SK-N-SH (cell line): ENCODE measurements around the gene EVC2. TPM values are rescaled to one million over a fixed set of nuclear protein-coding genes. Genes with fewer than 3 reads are reported as not detected.

Experiments
- CTCF ChIA-PET: fragments of 300-600, 350-600 bp; formaldehyde crosslinking; extraction: SDS; loops from one replicate; lab custom pipeline; 2021; lab: Yijun Ruan, JAX
- POLR2A ChIA-PET: fragments of 350-600 bp; sonication (Branson Sonifier 250); formaldehyde crosslinking; extraction: SDS; loops from one replicate; lab custom pipeline; 2020; ENCODE audit warnings: antibody characterized with exemption, inconsistent platforms; lab: Yijun Ruan, JAX
- DNase-seq: peaks from one replicate; pipeline ENCODE4 v3.0.0; 2012
- H2AFZ ChIP-seq: fragments of 200-600 bp; sonication (generic); 2 replicates; pipeline ENCODE4 v1.8.1; 2016; ENCODE audit warnings: antibody characterized with exemption, mild to moderate bottlenecking, low read depth
- H3F3A ChIP-seq: fragments of 200-600 bp; sonication (generic); replicated peaks from 2 replicates; pipeline ENCODE3; 2016; ENCODE audit warnings: antibody characterized with exemption, mild to moderate bottlenecking; ENCODE audit not compliant: insufficient read depth
- H3K27ac ChIP-seq, 2 experiments: fragments of 200-500 bp in 1 of 2; fragments of 200-600 bp in 1 of 2; sonication (Bioruptor generic) in 1 of 2; sonication (generic), shearing (Covaris generic) in 1 of 2; 2 replicates each; pipeline versions ENCODE4 v1.5.1 to v1.6.1; 2014 to 2016; ENCODE audit warnings: low read depth in 2 of 2, inconsistent platforms in 1 of 2, low read length in 1 of 2, mild to moderate bottlenecking in 1 of 2, mixed read lengths in 1 of 2
- H3K27me3 ChIP-seq: fragments of 200-600 bp; sonication (generic), shearing (Covaris generic); 2 replicates; pipeline ENCODE4 v1.6.1; 2016; ENCODE audit warnings: mixed run types; ENCODE audit not compliant: insufficient read depth
- H3K36me3 ChIP-seq, 2 experiments: fragments of 200-500 bp in 1 of 2; fragments of 200-600 bp in 1 of 2; sonication (Bioruptor generic) in 1 of 2; sonication (generic) in 1 of 2; replicated peaks in 1 of 2; 2 replicates each; pipeline versions ENCODE3 to v1.5.1; 2014 to 2016; ENCODE audit warnings: low read length in 1 of 2, mild to moderate bottlenecking in 1 of 2; ENCODE audit not compliant: insufficient read depth in 2 of 2, control insufficient read depth in 1 of 2
- H3K4me1 ChIP-seq, 2 experiments: fragments of 200-500 bp in 1 of 2; fragments of 200-600 bp in 1 of 2; sonication (Bioruptor generic) in 1 of 2; sonication (generic), shearing (Covaris generic) in 1 of 2; 2 replicates each; pipeline versions ENCODE4 v1.5.1 to v1.6.1; 2014 to 2016; ENCODE audit warnings: low read depth in 1 of 2, low read length in 1 of 2, mixed run types in 1 of 2; ENCODE audit not compliant: insufficient read depth in 2 of 2, control insufficient read depth in 1 of 2
- H3K4me2 ChIP-seq: fragments of 200-600 bp; sonication (generic), shearing (Covaris generic); 2 replicates; pipeline ENCODE4 v1.6.1; 2017; ENCODE audit warnings: mixed run types
- H3K4me3 ChIP-seq, 2 experiments: fragments of 200-500 bp in 1 of 2; fragments of 200-600 bp in 1 of 2; sonication (Bioruptor generic) in 1 of 2; sonication (generic), shearing (Covaris generic) in 1 of 2; 2 replicates each; pipeline versions ENCODE4 v1.5.1 to v1.8.1; 2014 to 2016; ENCODE audit warnings: low read depth in 2 of 2, inconsistent platforms in 1 of 2, low read length in 1 of 2, mild to moderate bottlenecking in 1 of 2, mixed read lengths in 1 of 2, moderate library complexity in 1 of 2
- H3K79me2 ChIP-seq: fragments of 200-600 bp; sonication (generic); 2 replicates; pipeline ENCODE4 v1.8.1; 2017; ENCODE audit warnings: mild to moderate bottlenecking; ENCODE audit not compliant: insufficient read depth
- H3K9ac ChIP-seq: fragments of 200-600 bp; sonication (generic); 2 replicates; pipeline ENCODE4 v1.6.1; 2017; ENCODE audit warnings: mixed run types
- H3K9me2 ChIP-seq: fragments of 200-600 bp; sonication (generic); 2 replicates; pipeline ENCODE4 v1.6.1; 2017; ENCODE audit warnings: mixed run types
- H3K9me3 ChIP-seq: fragments of 200-600 bp; sonication (generic); 2 replicates; pipeline ENCODE4 v1.6.1; 2017; ENCODE audit warnings: mixed run types, mild to moderate bottlenecking, moderate library complexity
- H4K20me1 ChIP-seq: fragments of 200-600 bp; sonication (generic); 2 replicates; pipeline ENCODE4 v1.6.1; 2017; ENCODE audit warnings: mild to moderate bottlenecking, mixed run types; ENCODE audit not compliant: insufficient read depth
- CHD2 ChIP-seq: fragments of 150-350 bp; IDR thresholded peaks from 2 replicates; pipeline ENCODE4 v1.6.1; 2018; ENCODE audit warnings: low read length; ENCODE audit not compliant: partially characterized antibody
- CTCF ChIP-seq: fragments of 200-600 bp; sonication (generic); IDR thresholded peaks from 2 replicates; pipeline ENCODE4 v1.6.1; 2017; ENCODE audit warnings: antibody characterized with exemption, mild to moderate bottlenecking, moderate library complexity
- ELF1 ChIP-seq: IDR thresholded peaks from 2 replicates; pipeline ENCODE4 v1.4.0; 2012
- EP300 ChIP-seq, 2 experiments: IDR thresholded peaks; 2 replicates each; pipeline versions ENCODE4 v1.4.0 to v1.6.1; 2012; ENCODE audit warnings: borderline replicate concordance in 1 of 2, low read depth in 1 of 2, low read length in 1 of 2
- EZH2phosphoT487 ChIP-seq: fragments of 200-600 bp; sonication (generic); IDR thresholded peaks from 2 replicates; pipeline ENCODE4 v1.6.1; 2017; ENCODE audit warnings: low read depth, mixed run types, mild to moderate bottlenecking, antibody characterized with exemption, moderate library complexity, borderline replicate concordance
- FOSL2 ChIP-seq: IDR thresholded peaks from 2 replicates; pipeline ENCODE4 v1.4.0; 2012; ENCODE audit warnings: low read depth, mild to moderate bottlenecking, moderate library complexity, borderline replicate concordance
- FOXJ3 ChIP-seq: sonication (generic); formaldehyde crosslinking; IDR thresholded peaks from 2 replicates; pipeline ENCODE4 v1.5.1; 2020; ENCODE audit warnings: mild to moderate bottlenecking, missing genetic modification reagents
- GATA2 ChIP-seq: sonication (generic); formaldehyde crosslinking; IDR thresholded peaks from 2 replicates; pipeline ENCODE4 v1.5.0; 2020; ENCODE audit warnings: mild to moderate bottlenecking, missing genetic modification reagents
- MXI1 ChIP-seq: IDR thresholded peaks from 2 replicates; pipeline ENCODE4 v1.6.1; 2012; ENCODE audit warnings: mild to moderate bottlenecking, low read depth, low read length, improper control_type of control experiment
- NRF1 ChIP-seq: IDR thresholded peaks from 2 replicates; pipeline ENCODE4 v1.6.1; 2012; ENCODE audit warnings: low read depth, mild to moderate bottlenecking, low read length
- RAD21 ChIP-seq: IDR thresholded peaks from 2 replicates; pipeline ENCODE4 v1.6.1; 2012; ENCODE audit warnings: mild to moderate bottlenecking, low read length
- RXRA ChIP-seq: IDR thresholded peaks from 2 replicates; pipeline ENCODE4 v1.4.0; 2012; ENCODE audit warnings: low read depth, mild to moderate bottlenecking, borderline replicate concordance
- SIN3A ChIP-seq: IDR thresholded peaks from 2 replicates; pipeline ENCODE4 v1.6.1; 2012; ENCODE audit warnings: low read depth, mild to moderate bottlenecking, low read length, moderate library complexity, borderline replicate concordance
- SMC3 ChIP-seq: IDR thresholded peaks from 2 replicates; pipeline ENCODE4 v1.6.1; 2012; ENCODE audit warnings: low read depth, low read length, improper control_type of control experiment
- TEAD4 ChIP-seq: IDR thresholded peaks from 2 replicates; pipeline ENCODE4 v1.4.0; 2012; ENCODE audit warnings: mild to moderate bottlenecking, borderline replicate concordance; ENCODE audit not compliant: insufficient read depth
- USF2 ChIP-seq: fragments of 150-350 bp; IDR thresholded peaks from 2 replicates; pipeline ENCODE4 v1.6.1; 2017; ENCODE audit warnings: antibody characterized with exemption, low read length, low read depth, borderline replicate concordance
- YY1 ChIP-seq: IDR thresholded peaks from 2 replicates; pipeline ENCODE4 v1.4.0; 2012; ENCODE audit warnings: low read depth, mild to moderate bottlenecking
- WGBS: methylation state at CpG from one replicate; pipeline ENCODE4 v1.1.6; 2017; ENCODE audit warnings: low lambda C conversion rate; 5-methylcytosine and 5-hydroxymethylcytosine counted together
- polyA plus RNA-seq, 3 experiments: library from polyadenylated mRNA; depleted of rRNA; stranded (reverse); fragments of >200 nt; gene quantifications; 2 replicates each; pipeline ENCODE4 v1.2.3, GENCODE V29; 2012
- TF ChIP-seq, protein P1 (sequence below): IDR thresholded peaks from 2 replicates; pipeline ENCODE4 v1.4.0; 2012; ENCODE audit warnings: low read depth
- TF ChIP-seq, protein P2 (sequence below): IDR thresholded peaks from 2 replicates; pipeline ENCODE4; 2012
- TF ChIP-seq, protein P3 (sequence below): IDR thresholded peaks from 2 replicates; pipeline ENCODE4 v1.6.1; 2012; ENCODE audit warnings: mild to moderate bottlenecking, low read depth, low read length, moderate library complexity

Gene EVC2
- polyA plus RNA-seq, 1 of the 3 experiments (the other 2 are of a cell fraction) = not detected

GRCh38 chr4:5666741-5667140, 41.6 kb downstream of the EVC2 start:
- Histone ChIP-seq H3K9me3 (no peaks in the 10 kb centered on the region), H3K4me3 (no peak overlapping the region), H4K20me1 (no peaks in the 10 kb centered on the region), H3K27me3 (no peaks in the 10 kb centered on the region), H3K79me2 (no peaks in the 10 kb centered on the region), H3K36me3 (no peaks in the 10 kb centered on the region), H3F3A (no peaks in the 10 kb centered on the region), H2AFZ (no peak overlapping the region), H3K4me1 (no peaks in the 10 kb centered on the region), H3K4me2 (no peak overlapping the region), H3K9ac (no peak overlapping the region), H3K27ac (no peak overlapping the region), H3K9me2 (no peaks in the 10 kb centered on the region)
- no peak for DNase-seq
- CTCF ChIA-PET = no interaction called here
- WGBS = 3% methylated on average over 1 of the region's 1 CpG
- TF ChIP-seq SMC3 (no peak), NRF1 (no peak)
- POLR2A ChIA-PET = no interaction called here

DNA sequence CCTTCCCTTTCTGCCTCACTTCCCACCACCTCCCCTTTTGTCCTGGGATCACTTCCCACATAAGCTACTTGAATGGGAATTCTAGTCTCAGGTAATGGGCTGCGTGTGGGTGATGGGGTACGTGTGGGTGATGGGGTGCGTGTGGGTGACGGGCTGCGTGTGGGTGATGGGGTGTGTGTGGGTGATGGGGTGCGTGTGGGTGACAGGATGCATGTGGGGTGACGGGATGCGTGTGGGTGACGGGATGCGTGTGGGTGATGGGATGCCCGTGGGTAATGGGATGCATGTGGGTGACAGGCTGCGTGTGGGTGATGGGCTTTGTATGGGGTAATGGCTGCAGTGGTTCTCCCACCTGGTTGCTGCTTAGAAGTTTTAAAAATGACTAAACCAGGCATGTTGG, 43.6 kb downstream of the EVC2 start:
- H2AFZ ChIP-seq = no peak overlapping the region
- H3K4me2 ChIP-seq = no peak overlapping the region
- H3K27me3 ChIP-seq = no peaks in the 10 kb centered on the region
- DNase-seq = no peak
- no peak overlapping the region for H3K4me3 ChIP-seq
- no peaks in the 10 kb centered on the region; a peak in 1 of 4 replicates for H3K4me1 ChIP-seq
- CTCF ChIA-PET = no interaction called here
- 68% methylated on average over 12 of the region's 12 CpGs for WGBS
- no peaks in the 10 kb centered on the region for H3K9me2 ChIP-seq
- TF ChIP-seq EP300 (IDR thresholded peaks at IDR 0.05; ENCODE audit: borderline replicate concordance in 1 of 2, low read depth in 1 of 2, low read length in 1 of 2) = no peak
- no peak for TF ChIP-seq ELF1
- TF ChIP-seq, protein P1, sequence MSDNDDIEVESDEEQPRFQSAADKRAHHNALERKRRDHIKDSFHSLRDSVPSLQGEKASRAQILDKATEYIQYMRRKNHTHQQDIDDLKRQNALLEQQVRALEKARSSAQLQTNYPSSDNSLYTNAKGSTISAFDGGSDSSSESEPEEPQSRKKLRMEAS = no peak
- TF ChIP-seq EZH2phosphoT487 = no peak
- no peak for TF ChIP-seq CHD2
- TF ChIP-seq FOXJ3 = no peak
- no peak for TF ChIP-seq YY1
- TF ChIP-seq SMC3 = no peak
- no peak for TF ChIP-seq SIN3A
- TF ChIP-seq TEAD4 = no peak
- no peak for TF ChIP-seq USF2
- TF ChIP-seq, protein P2, sequence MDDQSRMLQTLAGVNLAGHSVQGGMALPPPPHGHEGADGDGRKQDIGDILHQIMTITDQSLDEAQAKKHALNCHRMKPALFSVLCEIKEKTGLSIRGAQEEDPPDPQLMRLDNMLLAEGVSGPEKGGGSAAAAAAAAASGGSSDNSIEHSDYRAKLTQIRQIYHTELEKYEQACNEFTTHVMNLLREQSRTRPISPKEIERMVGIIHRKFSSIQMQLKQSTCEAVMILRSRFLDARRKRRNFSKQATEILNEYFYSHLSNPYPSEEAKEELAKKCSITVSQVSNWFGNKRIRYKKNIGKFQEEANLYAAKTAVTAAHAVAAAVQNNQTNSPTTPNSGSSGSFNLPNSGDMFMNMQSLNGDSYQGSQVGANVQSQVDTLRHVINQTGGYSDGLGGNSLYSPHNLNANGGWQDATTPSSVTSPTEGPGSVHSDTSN = no peak
- no peak for TF ChIP-seq CTCF
- no peak for TF ChIP-seq FOSL2
- no peak for TF ChIP-seq RAD21
- no peak for TF ChIP-seq NRF1
- no peak for TF ChIP-seq RXRA
- TF ChIP-seq, protein P3, sequence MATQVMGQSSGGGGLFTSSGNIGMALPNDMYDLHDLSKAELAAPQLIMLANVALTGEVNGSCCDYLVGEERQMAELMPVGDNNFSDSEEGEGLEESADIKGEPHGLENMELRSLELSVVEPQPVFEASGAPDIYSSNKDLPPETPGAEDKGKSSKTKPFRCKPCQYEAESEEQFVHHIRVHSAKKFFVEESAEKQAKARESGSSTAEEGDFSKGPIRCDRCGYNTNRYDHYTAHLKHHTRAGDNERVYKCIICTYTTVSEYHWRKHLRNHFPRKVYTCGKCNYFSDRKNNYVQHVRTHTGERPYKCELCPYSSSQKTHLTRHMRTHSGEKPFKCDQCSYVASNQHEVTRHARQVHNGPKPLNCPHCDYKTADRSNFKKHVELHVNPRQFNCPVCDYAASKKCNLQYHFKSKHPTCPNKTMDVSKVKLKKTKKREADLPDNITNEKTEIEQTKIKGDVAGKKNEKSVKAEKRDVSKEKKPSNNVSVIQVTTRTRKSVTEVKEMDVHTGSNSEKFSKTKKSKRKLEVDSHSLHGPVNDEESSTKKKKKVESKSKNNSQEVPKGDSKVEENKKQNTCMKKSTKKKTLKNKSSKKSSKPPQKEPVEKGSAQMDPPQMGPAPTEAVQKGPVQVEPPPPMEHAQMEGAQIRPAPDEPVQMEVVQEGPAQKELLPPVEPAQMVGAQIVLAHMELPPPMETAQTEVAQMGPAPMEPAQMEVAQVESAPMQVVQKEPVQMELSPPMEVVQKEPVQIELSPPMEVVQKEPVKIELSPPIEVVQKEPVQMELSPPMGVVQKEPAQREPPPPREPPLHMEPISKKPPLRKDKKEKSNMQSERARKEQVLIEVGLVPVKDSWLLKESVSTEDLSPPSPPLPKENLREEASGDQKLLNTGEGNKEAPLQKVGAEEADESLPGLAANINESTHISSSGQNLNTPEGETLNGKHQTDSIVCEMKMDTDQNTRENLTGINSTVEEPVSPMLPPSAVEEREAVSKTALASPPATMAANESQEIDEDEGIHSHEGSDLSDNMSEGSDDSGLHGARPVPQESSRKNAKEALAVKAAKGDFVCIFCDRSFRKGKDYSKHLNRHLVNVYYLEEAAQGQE = no peak
- TF ChIP-seq GATA2 (CRISPR knock-in tag) = no peak
- TF ChIP-seq MXI1 = no peak
- no peak overlapping the region for H3K9ac ChIP-seq
- H3F3A ChIP-seq = no peaks in the 10 kb centered on the region
- H3K9me3 ChIP-seq = no peaks in the 10 kb centered on the region
- H4K20me1 ChIP-seq = no peaks in the 10 kb centered on the region
- H3K36me3 ChIP-seq = no peaks in the 10 kb centered on the region
- no peak overlapping the region for H3K27ac ChIP-seq
- H3K79me2 ChIP-seq = no peaks in the 10 kb centered on the region
- POLR2A ChIA-PET = no interaction called here
